K562 (cell line): Measurements from ENCODE around the gene HK2. TPM values are rescaled to one million over a fixed set of nuclear protein-coding genes. Genes with fewer than 3 reads are reported as not detected.

Experiments
- ADNP ChIP-seq: fragments of 200-800 bp; sonication (Bioruptor generic); IDR thresholded peaks from 2 replicates; pipeline ENCODE4 v1.6.1; 2016; ENCODE audit warnings: missing genetic modification characterization, missing compliant biosample characterization
- CBX3 ChIP-seq, 2 experiments: IDR thresholded peaks; 1 replicate in 1 of 2; 2 replicates in 1 of 2; pipeline ENCODE4 v1.6.1; 2012; ENCODE audit warnings: inconsistent platforms in 2 of 2, low read length in 2 of 2, borderline replicate concordance in 1 of 2, control low read depth in 1 of 2
- CBX8 ChIP-seq: fragments of 200-600 bp; sonication (generic); IDR thresholded peaks from 2 replicates; pipeline ENCODE4 v1.6.1; 2012; ENCODE audit warnings: borderline replicate concordance, mixed run types, low read depth, mild to moderate bottlenecking, moderate library complexity, mixed read lengths, low read length, control low read depth, inconsistent platforms; ENCODE audit not compliant: poor library complexity, severe bottlenecking; ENCODE audit errors: extremely low read depth
- CTBP1 ChIP-seq: fragments of 450-650 bp; IDR thresholded peaks from 2 replicates; pipeline ENCODE4 v1.6.1; 2016; ENCODE audit warnings: borderline replicate concordance
- E2F4 ChIP-seq: sonication (generic); formaldehyde crosslinking; IDR thresholded peaks from 2 replicates; pipeline ENCODE4 v1.8.0; 2022; ENCODE audit warnings: mild to moderate bottlenecking, low read depth, missing genetic modification reagents
- E2F6 ChIP-seq, 2 experiments: IDR thresholded peaks; 2 replicates each; pipeline ENCODE4 v1.6.1; 2011; ENCODE audit warnings: borderline replicate concordance in 1 of 2, control low read depth in 1 of 2, low read depth in 1 of 2, low read length in 1 of 2, mild to moderate bottlenecking in 1 of 2, mixed read lengths in 1 of 2, moderate library complexity in 1 of 2; ENCODE audit not compliant: insufficient read depth in 1 of 2, insufficient read length in 1 of 2, poor library complexity in 1 of 2, severe bottlenecking in 1 of 2; ENCODE audit errors: extremely low read depth in 1 of 2
- HNRNPK ChIP-seq: fragments of 200-400 bp; formaldehyde crosslinking; IDR thresholded peaks from one replicate; pipeline ENCODE4 v1.6.1; 2018; ENCODE audit warnings: mild to moderate bottlenecking, low read depth, low read length; ENCODE audit not compliant: poor library complexity, severe bottlenecking
- JUN ChIP-seq, 2 experiments: sonication (generic) in 1 of 2; formaldehyde crosslinking in 1 of 2; IDR thresholded peaks; 2 replicates each; pipeline versions ENCODE4 v1.6.1 to v1.8.0; 2012 to 2022; ENCODE audit warnings: borderline replicate concordance in 2 of 2, mild to moderate bottlenecking in 2 of 2, improper control_type of control experiment in 1 of 2, low read depth in 1 of 2, low read length in 1 of 2, missing genetic modification reagents in 1 of 2
- KAT8 ChIP-seq: fragments of 450-650 bp; IDR thresholded peaks from 2 replicates; pipeline ENCODE4 v1.6.1; 2016; ENCODE audit warnings: low read depth, mild to moderate bottlenecking
- KLF1 ChIP-seq: fragments of 450-650 bp; IDR thresholded peaks from 2 replicates; pipeline ENCODE4 v1.6.1; 2016; ENCODE audit warnings: missing genetic modification characterization, missing compliant biosample characterization
- MAZ ChIP-seq, 2 experiments: fragments of 450-650 bp in 1 of 2; sonication (generic) in 1 of 2; formaldehyde crosslinking; IDR thresholded peaks in 1 of 2; conservative IDR thresholded peaks in 1 of 2; 2 replicates each; pipeline versions ENCODE4 v1.4.0 to v1.5.0; 2020; ENCODE audit warnings: mild to moderate bottlenecking in 1 of 2, missing genetic modification reagents in 1 of 2
- MXD1 ChIP-seq: fragments of 250-450 bp; sonication (Bioruptor Pico); IDR thresholded peaks from 2 replicates; pipeline ENCODE4 v1.8.0; 2021; ENCODE audit warnings: borderline replicate concordance, mild to moderate bottlenecking, moderate library complexity; ENCODE audit not compliant: poor library complexity, severe bottlenecking
- NBN ChIP-seq: fragments of 450-650 bp; IDR thresholded peaks from 2 replicates; pipeline ENCODE4 v1.6.1; 2016; ENCODE audit warnings: low read depth, mild to moderate bottlenecking
- PCBP1 ChIP-seq: fragments of 200-400 bp; formaldehyde crosslinking; IDR thresholded peaks from 2 replicates; pipeline ENCODE4 v1.6.1; 2018; ENCODE audit warnings: mild to moderate bottlenecking, low read depth, low read length; ENCODE audit not compliant: poor library complexity, severe bottlenecking
- SIRT6 ChIP-seq: IDR thresholded peaks from one replicate; pipeline ENCODE4 v1.6.1; 2012; ENCODE audit warnings: low read depth, mild to moderate bottlenecking, control low read depth, inconsistent platforms, low read length, moderate library complexity
- SMARCE1 ChIP-seq: fragments of 450-650 bp; IDR thresholded peaks from 2 replicates; pipeline ENCODE4 v1.7.1; 2016; ENCODE audit warnings: mild to moderate bottlenecking
- SNIP1 ChIP-seq: fragments of 450-650 bp; IDR thresholded peaks from 2 replicates; pipeline ENCODE4 v1.7.1; 2017; ENCODE audit warnings: low read depth, mild to moderate bottlenecking
- ZHX1 ChIP-seq: fragments of 150-350 bp; conservative IDR thresholded peaks from 2 replicates; pipeline ENCODE4 v1.6.1; 2014; ENCODE audit warnings: low read length
- ZNF324 ChIP-seq: fragments of 250-450 bp; sonication (Bioruptor Pico); IDR thresholded peaks from 2 replicates; pipeline ENCODE4 v1.4.0; 2020; ENCODE audit warnings: mild to moderate bottlenecking
- ZNF57 ChIP-seq: fragments of 450-650 bp; formaldehyde crosslinking; IDR thresholded peaks from 2 replicates; pipeline ENCODE4 v1.4.0; 2020; ENCODE audit warnings: mild to moderate bottlenecking, moderate library complexity
- polyA plus RNA-seq, 8 experiments: library from polyadenylated mRNA; depleted of rRNA in 4 of 8; stranded (reverse) in 5 of 8; unstranded in 3 of 8; fragments of >200 nt; fragmentation: Nextera tagmentation in 2 of 8; fragmentation: Illumina TruSeq in 1 of 8; extraction: Ambion mirVana in 2 of 8; extraction: Trizol in 1 of 8; gene quantifications; 2 replicates each; pipeline versions ENCODE4 v1.2.1 to v1.2.3, GENCODE V29; 2011 to 2014; ENCODE audit warnings: inconsistent platforms in 1 of 8, missing spikeins in 1 of 8
- total RNA-seq, 7 experiments: library from RNA; depleted of rRNA in 6 of 7; stranded (reverse); fragments of >200 nt in 6 of 7; fragmentation: Illumina TruSeq in 2 of 7; extraction: Trizol in 2 of 7; gene quantifications; 2 replicates each; pipeline versions ENCODE4 v1.2.1 to v1.2.3, GENCODE V29; 2011 to 2021; ENCODE audit warnings: low replicate concordance in 1 of 7

The HK2 gene
- total and polyA plus RNA-seq, 9 of the 15 experiments (the other 6 are each of a cell fraction or from before 2014, with no cell fraction given): 4.7 to 56.0 (median 19.9) TPM

- TF ChIP-seq E2F6 (IDR thresholded peaks at IDR 0.05; ENCODE audit: borderline replicate concordance in 1 of 2, extremely low read depth in 1 of 2, insufficient read depth in 1 of 2, insufficient read length in 1 of 2, low read depth in 1 of 2, low read length in 1 of 2, poor library complexity in 1 of 2, severe bottlenecking in 1 of 2) (no peak), NBN (no peak; the same call in 1 of the 2 replicates), PCBP1 (no peak), ZNF57 (CRISPR knock-in tag) (no peak), JUN (IDR thresholded peaks at IDR 0.05; ENCODE audit: borderline replicate concordance, low read depth, low read length) (peak; percentile 93), JUN (CRISPR knock-in tag; IDR thresholded peaks at IDR 0.05; ENCODE audit: borderline replicate concordance) (no peak), SMARCE1 (peak; percentile 77), MAZ (CRISPR knock-in tag; conservative IDR thresholded peaks at IDR 0.05 in 1 of 2, IDR thresholded peaks at IDR 0.05 in 1 of 2) (no peak), KLF1 (tag) (no peak), ADNP (tag) (no peak), CTBP1 (peak; percentile 93), E2F4 (CRISPR knock-in tag) (no peak), SIRT6 (no peak), ZNF324 (CRISPR knock-in tag) (no peak), ZHX1 (no peak), KAT8 (no peak), CBX8 (no peak), MXD1 (CRISPR knock-in tag) (no peak), SNIP1 (no peak), HNRNPK (no peak), CBX3 (IDR thresholded peaks at IDR 0.05; ENCODE audit: borderline replicate concordance in 1 of 2, low read length in 2 of 2) (0 out of 3 replicates have a peak, but pooled peaks of 1 of the 2 experiments have one; percentile 28)
Observed at GRCh38 chr2:74831693-74832530, 2.0 kb upstream of the HK2 start (continued).
